Dermis microvascular lymphatic vessel endothelial cell (primary cell): ENCODE results near the gene KRTAP2-2. TPM values are rescaled to one million over a fixed set of nuclear protein-coding genes. Genes with fewer than 3 reads are reported as not detected.
"Not testable (repeated sequence)": the region's sequence is repeated elsewhere in the genome, so short reads cannot be mapped to it uniquely, and the experiment has no call there.

Experiments
- DNase-seq, 2 donors: peaks; one replicate each; pipeline versions ENCODE4 v3.0.0 to v3.0.0-alpha.2; 2010; ENCODE audit warnings: low read depth in 2 of 2
- total RNA-seq: library from RNA; depleted of rRNA; stranded (reverse); fragments of >200 nt; gene quantifications from 2 replicates; pipeline ENCODE4 v1.2.1, GENCODE V29; 2014

Gene KRTAP2-2, protein sequence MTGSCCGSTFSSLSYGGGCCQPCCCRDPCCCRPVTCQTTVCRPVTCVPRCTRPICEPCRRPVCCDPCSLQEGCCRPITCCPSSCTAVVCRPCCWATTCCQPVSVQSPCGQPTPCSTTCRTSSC
- not detected in 2 replicates for total RNA-seq

DNA sequence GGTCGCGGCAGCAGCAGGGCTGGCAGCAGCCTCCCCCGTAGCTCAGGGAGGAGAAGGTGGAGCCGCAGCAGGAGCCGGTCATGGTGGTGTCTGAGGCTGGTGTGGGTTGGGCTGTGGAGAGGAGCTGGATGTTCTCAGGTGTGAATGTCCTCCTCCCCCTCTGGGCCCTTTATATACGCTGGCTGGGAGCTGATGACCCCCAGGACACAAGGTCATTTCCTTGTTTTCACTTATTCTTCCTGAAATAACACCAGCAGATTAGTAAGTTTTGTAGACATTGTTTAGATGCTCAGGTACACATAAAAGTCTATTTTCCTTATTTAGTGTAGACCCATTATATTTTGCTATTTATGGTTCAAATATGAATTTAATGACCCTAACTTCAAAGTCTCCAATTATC lies at the start of gene KRTAP2-2:
Gene KRTAP2-2, minus strand, starts transcription at position 101 of the 400 bp plus-strand sequence. Its CDS starts 19 bp downstream, at position 82.
- DNase-seq, result not testable (repeated sequence)

DNA sequence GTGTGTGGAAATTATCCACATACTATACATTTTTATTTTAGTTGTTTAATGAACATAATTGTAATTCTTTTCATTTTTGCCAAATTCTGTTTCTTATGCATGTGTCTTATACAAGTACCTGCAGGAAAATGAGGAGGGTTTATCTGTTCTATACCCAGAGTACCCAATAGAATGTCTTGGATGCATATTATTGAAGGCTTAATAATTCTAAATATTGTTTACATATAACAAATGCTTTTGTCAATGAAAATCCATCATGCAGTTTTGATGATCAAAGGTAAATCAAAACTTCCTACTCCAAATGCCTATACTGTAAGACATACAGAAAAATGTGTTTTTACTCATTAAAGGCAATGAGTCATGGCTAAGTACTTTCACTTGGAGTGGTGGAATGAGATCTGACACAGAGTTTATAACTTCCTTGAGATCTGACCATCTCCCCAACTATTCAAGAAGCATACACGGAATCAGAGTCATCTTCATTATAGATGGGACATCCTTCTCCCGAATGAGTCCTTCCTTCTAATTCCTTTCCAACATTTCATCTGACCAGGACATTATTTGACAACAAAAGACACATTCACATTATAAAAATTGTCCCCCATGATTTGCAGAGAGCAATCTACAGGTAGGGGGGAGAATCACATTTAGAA lies 49.5 kb upstream of the KRTAP2-2 start:
- DNase-seq, result not testable (repeated sequence)

DNA sequence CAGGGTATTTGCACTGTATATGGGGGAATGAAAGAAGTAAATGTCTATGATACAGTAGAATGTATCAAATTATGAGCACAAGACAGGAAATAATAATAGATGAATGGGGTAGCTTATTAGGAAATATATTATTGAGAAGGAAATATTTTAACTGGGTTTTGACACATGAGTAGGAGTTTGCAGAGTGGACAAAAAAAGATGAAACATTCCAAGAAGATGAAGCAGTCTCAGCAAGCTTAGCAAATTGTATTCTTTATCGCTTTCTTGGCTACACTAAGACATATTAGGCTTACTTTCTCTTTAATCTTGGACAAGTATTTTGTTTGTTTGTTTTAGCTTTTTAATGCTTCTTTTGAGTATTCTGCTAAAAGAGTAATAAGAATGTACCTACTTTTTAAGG lies 48.9 kb upstream of the KRTAP2-2 start:
- no peak for DNase-seq

DNA sequence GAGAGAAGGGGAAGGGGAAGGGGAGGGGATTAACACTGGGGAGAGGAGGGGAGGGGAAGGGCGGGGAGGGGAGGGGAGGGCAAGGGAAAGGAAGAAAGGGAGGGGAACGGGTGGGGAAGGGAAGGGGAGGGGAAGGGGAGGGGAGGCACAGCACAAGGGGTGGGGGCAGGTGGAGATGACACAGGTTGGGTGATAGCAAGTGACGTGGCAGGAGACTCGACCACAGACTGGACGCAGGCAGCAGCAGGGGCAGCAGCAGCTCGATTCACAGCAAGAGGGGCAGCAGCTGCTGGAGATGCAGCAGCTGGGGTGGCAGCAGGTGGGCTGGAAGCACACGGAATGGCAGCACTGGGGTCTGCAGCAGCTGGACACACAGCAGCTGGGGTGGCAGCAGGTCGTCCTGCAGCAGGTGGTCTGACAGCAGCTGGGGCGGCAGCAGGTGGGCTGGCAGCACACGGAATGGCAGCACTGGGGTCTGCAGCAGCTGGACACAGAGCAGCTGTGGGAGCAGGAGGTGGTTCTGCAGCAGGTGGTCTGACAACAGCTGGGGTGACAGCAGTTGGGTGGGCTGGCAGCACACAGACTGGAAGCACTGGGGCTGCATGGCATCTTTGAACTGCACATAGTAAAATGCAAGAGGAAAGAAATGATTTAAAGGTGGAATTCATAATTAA lies 46.7 kb upstream of the KRTAP2-2 start, which contains the start of gene KRTAP4-16:
Gene KRTAP4-16, minus strand, starts transcription at position 624 of the 674 bp plus-strand sequence. Its CDS starts 0 bp downstream, at position 624.
- DNase-seq, result no peak

DNA sequence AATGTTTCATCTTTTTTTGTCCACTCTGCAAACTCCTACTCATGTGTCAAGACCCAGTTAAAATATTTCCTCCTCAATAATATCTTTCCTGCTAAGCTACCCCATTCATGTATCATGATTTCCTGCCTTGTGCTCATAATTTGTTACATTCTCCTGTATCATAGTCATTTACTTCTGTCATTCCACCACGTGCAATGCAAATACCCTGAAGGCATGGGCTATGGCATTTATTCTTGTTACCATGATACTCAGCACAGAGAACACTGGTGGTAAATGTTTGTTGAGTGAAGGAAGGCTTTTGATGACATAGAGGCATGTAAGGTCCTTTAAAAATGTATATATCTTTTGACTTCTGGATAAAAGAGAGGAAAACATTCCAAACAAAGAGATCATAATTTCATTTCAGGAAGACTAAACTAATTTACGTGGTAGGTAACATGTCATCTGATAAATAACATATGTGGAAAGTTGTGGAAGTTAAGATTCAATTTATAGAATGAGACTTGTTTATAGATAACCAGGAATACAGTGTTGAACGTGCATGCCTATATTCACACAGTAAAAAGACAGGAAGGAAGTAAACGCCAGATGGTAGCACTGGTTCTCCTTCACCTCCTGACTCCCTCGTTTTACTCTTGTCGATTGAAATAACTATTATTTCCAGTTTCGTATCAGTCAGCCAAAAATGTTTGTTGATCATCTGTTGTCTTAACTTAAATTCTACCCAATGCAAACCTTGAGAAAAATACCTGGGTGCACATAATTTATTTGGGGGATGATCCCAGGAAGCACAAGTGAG lies 44.9 kb upstream of the KRTAP2-2 start:
- DNase-seq, result peak in 1 of 2 donors; percentile 64

DNA sequence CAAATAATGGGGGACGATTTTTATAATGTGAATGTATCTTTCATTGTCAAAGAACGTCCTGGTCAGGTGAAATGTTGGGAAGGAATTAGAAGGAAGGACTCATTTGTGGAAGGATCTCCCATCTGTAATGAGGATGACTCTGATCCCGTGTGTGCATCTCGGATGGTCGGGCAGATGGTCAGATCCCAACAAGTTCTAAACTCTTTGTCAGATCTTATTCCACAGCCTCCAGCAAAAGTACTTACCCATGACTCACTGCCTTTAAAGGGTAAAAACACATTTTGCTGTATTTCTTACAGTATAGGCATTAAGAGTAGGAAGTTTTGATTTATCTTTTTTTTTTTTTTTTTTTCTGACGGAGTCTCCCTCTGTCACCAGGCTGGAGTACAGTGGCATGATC lies 43.5 kb upstream of the KRTAP2-2 start:
- DNase-seq, result no peak

DNA sequence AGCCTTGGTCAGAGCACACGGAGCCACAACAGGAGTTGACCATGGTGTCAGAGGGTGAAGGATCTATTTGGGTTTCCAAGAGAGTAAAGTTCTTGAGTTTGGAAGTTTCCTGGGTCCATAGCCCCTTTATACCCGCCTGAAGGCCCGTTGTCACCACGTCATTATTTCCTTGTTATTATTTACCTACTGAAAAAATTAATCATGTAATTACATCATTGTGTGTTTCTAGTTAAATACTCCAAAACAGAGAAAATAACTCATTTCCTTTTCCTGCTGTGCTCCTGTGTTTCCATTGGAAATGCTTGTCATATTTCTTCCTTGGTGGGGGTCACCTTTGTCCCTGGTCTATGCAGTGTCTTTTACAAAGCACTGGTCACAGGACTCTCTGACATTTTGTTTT lies 43.0 kb upstream of the KRTAP2-2 start, which contains the start of gene KRTAP4-8:
Gene KRTAP4-8, minus strand, starts transcription at position 101 of the 400 bp plus-strand sequence. Its CDS starts 58 bp downstream, at position 43.
- DNase-seq, result no peak

DNA sequence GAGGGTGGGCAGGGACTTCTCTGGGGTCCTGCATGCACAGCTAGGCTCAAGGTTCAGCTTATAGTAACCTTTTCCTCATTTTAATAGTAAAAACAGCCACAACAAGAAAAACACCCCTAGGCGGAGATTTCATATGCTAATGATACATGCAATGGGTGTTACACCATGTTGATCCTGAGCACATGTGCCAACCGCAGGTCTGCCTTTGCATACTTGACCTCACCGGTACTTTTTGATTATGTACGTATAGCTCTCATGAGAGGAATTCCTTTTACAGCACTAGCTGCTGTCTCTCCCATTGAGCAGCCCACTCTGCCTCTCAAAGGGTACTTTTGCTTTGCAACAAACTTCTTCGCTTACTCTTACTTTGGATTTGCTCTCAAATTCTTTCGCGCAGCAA lies 41.0 kb upstream of the KRTAP2-2 start:
- DNase-seq, result no peak

DNA sequence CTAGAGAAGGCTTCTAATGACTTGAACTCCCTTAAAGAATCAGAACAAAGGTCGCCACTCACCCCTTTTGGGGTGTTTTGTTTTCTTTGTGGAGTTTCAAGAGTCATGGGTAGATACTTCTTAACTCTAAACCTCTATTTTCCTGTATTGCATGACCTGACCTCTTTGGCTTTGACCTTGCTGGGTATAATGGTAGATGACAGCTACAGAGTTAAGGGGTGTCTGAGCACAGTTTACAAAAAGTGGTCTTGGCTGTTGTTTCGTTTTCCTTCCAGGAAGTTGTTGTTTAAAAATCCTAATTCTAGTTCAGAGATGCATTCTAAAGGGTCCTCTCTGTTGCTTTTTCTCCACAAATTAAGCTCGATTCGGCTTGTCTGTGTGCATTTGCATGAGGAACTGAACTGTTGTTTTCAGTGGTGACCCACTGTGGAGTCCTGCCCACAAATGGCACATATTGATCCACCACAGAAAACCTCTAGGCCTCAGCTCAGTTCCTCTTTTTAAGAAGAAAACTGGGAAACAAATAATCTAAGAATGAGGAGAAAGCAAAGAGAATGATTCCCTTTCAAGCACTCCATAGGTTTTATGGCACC lies 33.8 kb upstream of the KRTAP2-2 start:
- not testable (repeated sequence) for DNase-seq

DNA sequence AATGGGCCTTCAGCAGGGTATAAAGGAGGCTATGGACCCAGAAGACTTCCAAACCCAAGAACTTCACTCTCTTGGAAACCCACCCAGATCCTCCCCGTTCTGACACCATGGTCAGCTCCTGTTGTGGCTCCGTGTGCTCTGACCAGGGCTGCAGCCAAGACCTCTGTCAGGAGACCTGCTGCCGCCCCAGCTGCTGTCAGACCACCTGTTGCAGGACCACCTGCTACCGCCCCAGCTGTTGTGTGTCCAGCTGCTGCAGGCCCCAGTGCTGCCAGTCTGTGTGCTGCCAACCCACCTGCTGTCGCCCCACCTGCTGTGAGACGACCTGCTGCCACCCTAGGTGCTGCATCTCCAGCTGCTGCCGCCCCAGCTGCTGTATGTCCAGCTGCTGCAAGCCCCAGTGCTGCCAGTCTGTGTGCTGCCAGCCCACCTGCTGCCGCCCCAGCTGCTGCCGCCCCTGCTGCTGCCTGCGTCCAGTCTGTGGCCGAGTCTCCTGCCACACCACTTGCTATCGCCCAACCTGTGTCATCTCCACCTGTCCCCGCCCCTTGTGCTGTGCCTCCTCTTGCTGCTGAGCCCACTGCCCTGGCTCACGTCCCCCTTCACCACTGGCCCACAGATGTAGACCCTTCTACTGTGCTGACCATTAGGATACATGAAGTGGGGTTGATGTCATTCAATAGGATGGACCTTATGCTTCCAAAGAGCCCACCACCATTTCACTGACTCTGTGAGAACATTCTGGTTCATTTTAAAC lies 29.2 kb upstream of the KRTAP2-2 start, which contains the start of gene KRTAP4-7:
Gene KRTAP4-7, plus strand, starts transcription at position 51 of the 757 bp plus-strand sequence. Its CDS starts 57 bp downstream, at position 108.
- DNase-seq, result not testable (repeated sequence)

DNA sequence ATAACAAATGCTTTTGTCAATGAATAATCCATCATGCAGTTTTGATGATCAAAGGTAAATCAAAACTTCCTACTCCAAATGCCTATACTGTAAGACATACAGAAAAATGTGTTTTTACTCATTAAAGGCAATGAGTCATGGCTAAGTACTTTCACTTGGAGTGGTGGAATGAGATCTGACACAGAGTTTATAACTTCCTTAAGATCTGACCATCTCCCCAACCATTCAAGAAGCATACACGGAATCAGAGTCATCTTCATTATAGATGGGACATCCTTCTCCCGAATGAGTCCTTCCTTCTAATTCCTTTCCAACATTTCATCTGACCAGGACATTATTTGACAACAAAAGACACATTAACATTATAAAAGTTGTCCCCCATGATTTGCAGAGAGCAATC lies 28.4 kb upstream of the KRTAP2-2 start:
- not testable (repeated sequence) for DNase-seq

DNA sequence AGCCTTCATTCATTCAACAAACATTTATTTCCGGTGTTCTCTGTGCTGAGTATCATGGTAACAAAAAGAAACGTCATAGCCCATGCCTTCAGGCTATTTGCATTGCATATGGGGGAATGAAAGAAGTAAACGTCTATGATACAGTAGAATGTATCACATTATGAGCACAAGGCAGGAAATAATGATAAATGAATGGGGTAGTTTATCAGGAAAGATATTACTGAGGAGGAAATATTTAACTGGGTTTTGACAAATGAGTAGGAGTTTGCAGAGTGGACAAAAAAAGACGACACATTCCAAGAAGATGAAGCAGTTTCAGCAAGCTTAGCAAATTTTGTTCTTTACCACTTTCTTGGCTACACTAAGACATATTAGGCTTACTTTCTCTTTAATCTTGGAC lies 27.6 kb upstream of the KRTAP2-2 start:
- DNase-seq, result no peak

DNA sequence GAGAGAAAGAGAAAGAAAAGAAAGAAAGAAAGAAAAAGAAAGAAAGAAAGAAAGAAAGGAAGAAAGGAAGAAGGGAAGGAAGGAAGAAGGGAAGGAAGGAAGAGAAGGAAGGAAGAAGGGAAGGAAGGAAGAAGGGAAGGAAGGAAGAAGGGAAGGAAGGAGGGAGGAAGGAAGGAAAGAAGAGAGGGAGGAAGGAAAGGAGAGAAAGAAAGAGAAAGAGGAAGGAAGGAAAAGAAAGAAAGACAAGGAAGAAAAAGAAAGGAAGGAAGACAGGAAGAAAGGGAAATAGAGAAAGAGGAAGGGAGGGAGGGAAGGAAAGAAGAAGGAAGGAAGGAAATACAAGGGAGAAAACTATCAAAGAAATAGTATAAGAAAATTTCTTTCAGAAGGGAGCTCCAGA lies 21.8 kb upstream of the KRTAP2-2 start:
- DNase-seq, result no peak

DNA sequence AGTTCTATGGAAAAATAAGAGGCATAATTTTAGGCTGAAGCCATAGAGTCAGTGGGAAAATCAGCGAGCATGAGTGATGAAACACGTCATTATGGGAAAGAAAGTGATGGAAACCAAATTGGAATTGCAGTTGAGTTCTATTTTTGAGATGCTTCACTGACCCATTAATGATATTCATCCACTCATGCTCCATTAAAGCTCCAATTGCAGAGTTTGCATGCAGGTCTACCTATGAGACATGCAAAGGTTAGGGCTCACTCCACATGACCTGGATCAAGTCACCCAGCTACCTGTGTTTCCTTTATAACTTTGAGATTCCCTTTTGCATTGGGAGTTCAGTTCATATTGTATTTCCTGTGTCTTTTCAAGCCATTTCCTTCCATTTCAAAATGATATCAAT lies 18.6 kb upstream of the KRTAP2-2 start:
- DNase-seq, result no peak

DNA sequence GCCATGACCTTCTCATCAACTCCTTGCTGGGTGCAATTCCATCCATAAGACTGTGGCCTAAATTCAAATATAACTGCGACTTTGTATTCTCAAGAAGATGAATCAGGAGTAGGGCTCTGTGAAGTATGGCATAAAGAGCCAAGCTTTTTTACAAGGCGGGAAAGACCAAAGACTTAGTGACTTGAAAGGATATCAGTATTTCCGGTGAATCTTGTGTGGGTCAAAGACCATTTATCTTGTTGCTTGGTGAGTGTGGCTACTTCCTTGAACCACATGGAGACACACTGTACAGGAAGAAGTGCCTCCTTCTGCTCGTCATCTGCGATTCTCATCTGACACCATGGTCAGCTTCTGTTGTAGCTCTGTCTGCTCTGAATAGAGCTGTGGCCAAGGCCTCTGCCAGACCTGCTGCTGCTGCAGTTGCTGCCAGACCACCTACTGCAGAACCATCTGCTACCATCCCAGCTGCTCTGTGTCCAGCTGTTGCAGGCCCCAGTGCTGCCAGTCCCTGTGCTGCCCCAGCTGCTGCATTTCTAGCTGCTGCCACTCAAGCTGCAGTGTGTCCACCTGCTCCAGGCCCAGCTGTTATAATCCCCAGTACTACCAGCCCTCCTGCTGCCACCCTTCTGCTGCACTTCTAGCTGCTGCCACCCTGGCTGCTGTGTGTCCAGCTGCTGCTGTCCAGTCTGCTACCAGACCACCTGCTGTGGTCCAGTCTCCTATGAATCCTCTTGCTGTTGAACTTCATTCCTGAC lies 16.8 kb upstream of the KRTAP2-2 start:
- DNase-seq, result no peak

DNA sequence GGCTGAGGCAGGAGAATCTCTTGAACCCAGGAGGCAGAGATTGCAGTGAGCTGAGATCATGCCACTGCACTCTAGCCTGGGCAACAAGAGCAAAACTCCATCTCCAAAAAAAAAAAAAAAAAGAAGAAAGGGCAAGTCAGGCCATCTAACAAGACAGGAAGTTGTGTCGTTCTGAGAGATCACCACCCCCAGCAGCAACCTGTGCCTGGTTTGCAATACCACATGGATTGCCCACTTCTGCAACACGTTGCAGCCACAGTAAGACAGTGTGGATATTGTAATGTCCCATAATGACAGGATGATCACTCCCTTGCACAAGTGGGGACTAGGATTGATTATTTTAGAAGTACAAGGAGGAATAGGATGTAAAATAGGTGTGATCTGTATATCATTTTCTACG lies 14.0 kb upstream of the KRTAP2-2 start:
- DNase-seq, result no peak

DNA sequence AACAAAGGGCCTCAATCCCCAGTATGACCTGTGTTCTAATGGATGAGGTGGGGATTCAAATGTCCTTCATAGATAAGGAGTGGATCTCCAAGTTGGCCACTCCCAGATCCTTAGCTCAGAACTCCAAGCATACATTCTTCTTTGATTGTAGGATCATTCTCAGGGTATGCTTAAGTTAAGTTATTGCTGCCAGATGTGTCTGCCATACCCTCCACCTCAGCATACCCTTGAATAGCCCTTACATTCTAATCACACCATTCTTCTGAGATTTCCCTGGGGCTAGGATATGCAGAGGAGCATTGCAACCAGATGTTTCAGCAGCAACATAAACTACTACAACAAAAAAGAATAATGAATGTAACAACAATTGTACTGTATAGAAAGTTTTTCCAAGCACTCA lies 12.3 kb upstream of the KRTAP2-2 start:
- DNase-seq, result no peak

DNA sequence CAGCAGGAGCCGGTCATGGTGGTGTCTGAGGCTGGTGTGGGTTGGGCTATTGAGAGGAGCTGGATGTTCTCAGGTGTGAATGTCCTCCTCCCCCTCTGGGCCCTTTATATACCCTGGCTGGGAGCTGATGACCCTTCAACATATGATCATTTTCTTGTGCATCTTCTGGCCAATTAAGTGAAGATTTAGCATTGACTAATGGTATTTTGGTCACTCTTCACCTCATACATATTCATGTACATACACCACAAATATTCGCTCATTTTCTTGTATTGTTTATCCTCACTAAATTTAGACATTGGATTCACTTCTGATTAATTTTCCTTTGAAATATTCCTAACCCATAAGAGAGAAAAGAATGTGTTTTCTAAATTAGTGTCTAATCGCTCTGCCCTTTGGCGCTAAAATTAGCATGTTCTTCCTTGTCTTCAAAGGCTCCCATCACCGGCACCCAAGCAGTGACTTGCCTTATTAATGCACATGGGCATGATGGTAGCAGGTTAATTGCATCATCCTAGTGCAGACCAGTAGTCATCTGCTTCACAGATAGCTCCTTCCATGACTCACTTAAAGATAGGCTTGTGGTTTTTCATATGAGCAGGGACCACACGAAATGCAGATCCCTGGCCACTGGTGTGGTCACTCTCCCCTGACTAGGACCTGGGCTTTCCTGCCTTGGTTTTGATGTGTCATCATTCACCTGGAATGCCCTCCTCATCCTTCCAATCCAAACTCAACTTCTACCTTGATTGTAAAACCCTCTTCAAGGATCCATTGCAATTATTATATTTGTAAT lies 11.0 kb upstream of the KRTAP2-2 start, which contains the start of gene KRTAP2-4:
Gene KRTAP2-4, minus strand, starts transcription at position 51 of the 796 bp plus-strand sequence. Its CDS starts 34 bp downstream, at position 17.
- no peak for DNase-seq
